Measurements from ENCODE around the gene TM9SF3.

TM9SF3 gene

DNA sequence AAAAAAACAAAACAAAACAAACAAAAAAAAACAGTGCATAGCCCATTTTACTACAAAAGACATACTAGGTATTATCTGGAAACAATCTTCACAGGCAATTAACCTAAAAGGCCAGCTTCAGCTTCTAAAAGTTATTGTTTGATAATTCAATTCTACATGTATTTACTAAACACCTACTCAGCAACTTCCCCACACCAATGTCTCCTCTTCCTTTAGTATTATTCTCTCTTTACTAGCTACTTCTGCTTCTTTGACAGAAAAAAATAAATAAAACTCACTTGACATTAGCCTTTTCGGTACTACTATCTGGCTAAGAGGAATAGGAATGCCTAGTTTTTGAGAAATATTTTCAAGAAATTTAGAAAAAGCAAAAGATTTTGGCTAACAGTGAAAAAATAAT, 2.8 kb downstream of the TM9SF3 start:
- H4K20me1 ChIP-seq (ENCODE audit: insufficient read depth, low read length) = no peaks in the 10 kb centered on the region
- H3K9me3 ChIP-seq (ENCODE audit: low read length) = no peaks in the 10 kb centered on the region
- H3K27me3 ChIP-seq (ENCODE audit: insufficient read depth, low read length) = no peaks in the 10 kb centered on the region
- peaks cover 38% of the 10 kb centered on the region for H3K4me1 ChIP-seq (ENCODE audit: insufficient read depth, low read length, severe bottlenecking)
- H3K4me2 ChIP-seq (ENCODE audit: low read length) = no peak overlapping the region
- no peak overlapping the region for H2AFZ ChIP-seq (ENCODE audit: low read length)
- no peaks in the 10 kb centered on the region for H3K36me3 ChIP-seq (ENCODE audit: insufficient read depth, low read length)
- H3K9me2 ChIP-seq (ENCODE audit: low read depth, low read length) = no peaks in the 10 kb centered on the region
- no peak for TF ChIP-seq EZH2 (IDR thresholded peaks at IDR 0.05; ENCODE audit: borderline replicate concordance, low read length)
- TF ChIP-seq, protein P1, sequence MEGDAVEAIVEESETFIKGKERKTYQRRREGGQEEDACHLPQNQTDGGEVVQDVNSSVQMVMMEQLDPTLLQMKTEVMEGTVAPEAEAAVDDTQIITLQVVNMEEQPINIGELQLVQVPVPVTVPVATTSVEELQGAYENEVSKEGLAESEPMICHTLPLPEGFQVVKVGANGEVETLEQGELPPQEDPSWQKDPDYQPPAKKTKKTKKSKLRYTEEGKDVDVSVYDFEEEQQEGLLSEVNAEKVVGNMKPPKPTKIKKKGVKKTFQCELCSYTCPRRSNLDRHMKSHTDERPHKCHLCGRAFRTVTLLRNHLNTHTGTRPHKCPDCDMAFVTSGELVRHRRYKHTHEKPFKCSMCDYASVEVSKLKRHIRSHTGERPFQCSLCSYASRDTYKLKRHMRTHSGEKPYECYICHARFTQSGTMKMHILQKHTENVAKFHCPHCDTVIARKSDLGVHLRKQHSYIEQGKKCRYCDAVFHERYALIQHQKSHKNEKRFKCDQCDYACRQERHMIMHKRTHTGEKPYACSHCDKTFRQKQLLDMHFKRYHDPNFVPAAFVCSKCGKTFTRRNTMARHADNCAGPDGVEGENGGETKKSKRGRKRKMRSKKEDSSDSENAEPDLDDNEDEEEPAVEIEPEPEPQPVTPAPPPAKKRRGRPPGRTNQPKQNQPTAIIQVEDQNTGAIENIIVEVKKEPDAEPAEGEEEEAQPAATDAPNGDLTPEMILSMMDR (IDR thresholded peaks at IDR 0.05; ENCODE audit: low read length) = no peak
- no peaks in the 10 kb centered on the region for H3F3A ChIP-seq (ENCODE audit: insufficient read depth, low read length)
- H3K79me2 ChIP-seq (ENCODE audit: insufficient read depth, low read length) = peaks cover 67% of the 10 kb centered on the region
- H3K9ac ChIP-seq (ENCODE audit: low read length) = no peak overlapping the region
- no peak overlapping the region for H3K27ac ChIP-seq (ENCODE audit: low read depth, low read length, poor library complexity, severe bottlenecking)
- H3K4me3 ChIP-seq (ENCODE audit: low read depth, low read length, poor library complexity, severe bottlenecking) = no peak overlapping the region

DNA sequence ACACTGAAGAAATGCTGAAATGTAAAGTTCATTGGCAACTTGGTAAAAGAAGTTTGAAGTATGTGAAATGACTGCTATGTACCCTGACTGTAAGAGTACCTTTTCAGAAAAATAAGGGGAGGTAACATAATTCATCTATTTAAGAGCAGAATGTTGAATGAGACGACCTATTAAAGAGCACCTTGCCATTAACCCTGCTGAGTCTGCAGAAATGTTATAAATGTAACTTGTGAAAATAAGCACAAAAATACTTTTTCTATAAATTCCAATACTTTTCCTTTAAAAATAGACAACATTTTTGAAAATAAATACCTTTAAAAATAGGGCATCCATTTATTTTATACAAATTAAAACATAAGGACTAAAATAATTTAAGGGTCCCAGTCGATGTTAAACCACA, 7.7 kb downstream of the TM9SF3 start:
- H3K9me2 ChIP-seq (ENCODE audit: low read depth, low read length) = no peaks in the 10 kb centered on the region
- no peak overlapping the region for H3K27ac ChIP-seq (ENCODE audit: low read depth, low read length, poor library complexity, severe bottlenecking)
- H2AFZ ChIP-seq (ENCODE audit: low read length) = no peak overlapping the region
- H3K79me2 ChIP-seq (ENCODE audit: insufficient read depth, low read length) = peaks cover 73% of the 10 kb centered on the region
- H3F3A ChIP-seq (ENCODE audit: insufficient read depth, low read length) = no peaks in the 10 kb centered on the region
- no peak overlapping the region for H3K4me2 ChIP-seq (ENCODE audit: low read length)
- H3K9me3 ChIP-seq (ENCODE audit: low read length) = no peaks in the 10 kb centered on the region
- TF ChIP-seq EZH2 (IDR thresholded peaks at IDR 0.05; ENCODE audit: borderline replicate concordance, low read length) = no peak
- TF ChIP-seq, protein P1 (IDR thresholded peaks at IDR 0.05; ENCODE audit: low read length) = no peak
- no peak overlapping the region for H3K4me3 ChIP-seq (ENCODE audit: low read depth, low read length, poor library complexity, severe bottlenecking)
- H4K20me1 ChIP-seq (ENCODE audit: insufficient read depth, low read length) = no peaks in the 10 kb centered on the region
- no peaks in the 10 kb centered on the region for H3K27me3 ChIP-seq (ENCODE audit: insufficient read depth, low read length)
- H3K36me3 ChIP-seq (ENCODE audit: insufficient read depth, low read length) = peaks cover 16% of the 10 kb centered on the region
- H3K4me1 ChIP-seq (ENCODE audit: insufficient read depth, low read length, severe bottlenecking) = peaks cover 12% of the 10 kb centered on the region
- H3K9ac ChIP-seq (ENCODE audit: low read length) = no peak overlapping the region

DNA sequence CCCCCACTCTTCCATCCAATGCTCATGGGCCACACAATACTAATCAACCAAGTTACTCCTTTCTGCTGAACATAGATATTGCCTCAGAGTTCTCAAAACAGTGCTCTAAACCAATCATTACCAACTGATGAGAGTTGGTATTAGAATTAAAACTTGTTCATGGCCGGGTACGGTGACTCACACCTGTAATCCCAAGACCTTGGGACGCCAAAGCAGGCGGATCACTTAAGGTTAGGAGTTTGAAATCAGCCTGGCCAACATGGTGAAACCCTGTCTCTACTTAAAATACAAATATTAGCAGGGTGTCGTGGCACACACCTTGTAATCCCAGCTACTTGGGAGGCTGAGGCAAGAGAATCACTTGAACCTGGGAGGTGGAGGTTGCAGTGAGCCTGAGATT, 8.2 kb downstream of the TM9SF3 start:
- peaks cover 16% of the 10 kb centered on the region for H3K36me3 ChIP-seq (ENCODE audit: insufficient read depth, low read length)
- H4K20me1 ChIP-seq (ENCODE audit: insufficient read depth, low read length) = no peaks in the 10 kb centered on the region
- H3K4me2 ChIP-seq (ENCODE audit: low read length) = no peak overlapping the region

More for the DNA sequence above, 8.2 kb downstream of the TM9SF3 start:
- H2AFZ ChIP-seq (ENCODE audit: low read length) = no peak overlapping the region
- peaks cover 12% of the 10 kb centered on the region for H3K4me1 ChIP-seq (ENCODE audit: insufficient read depth, low read length, severe bottlenecking)
- no peaks in the 10 kb centered on the region for H3F3A ChIP-seq (ENCODE audit: insufficient read depth, low read length)
- TF ChIP-seq, protein P1 (IDR thresholded peaks at IDR 0.05; ENCODE audit: low read length) = no peak
- no peak for TF ChIP-seq EZH2 (IDR thresholded peaks at IDR 0.05; ENCODE audit: borderline replicate concordance, low read length)
- no peak overlapping the region for H3K4me3 ChIP-seq (ENCODE audit: low read depth, low read length, poor library complexity, severe bottlenecking)
- H3K79me2 ChIP-seq (ENCODE audit: insufficient read depth, low read length) = peaks cover 69% of the 10 kb centered on the region
- H3K9me3 ChIP-seq (ENCODE audit: low read length) = no peaks in the 10 kb centered on the region
- H3K9me2 ChIP-seq (ENCODE audit: low read depth, low read length) = no peaks in the 10 kb centered on the region
- H3K27me3 ChIP-seq (ENCODE audit: insufficient read depth, low read length) = no peaks in the 10 kb centered on the region
- H3K9ac ChIP-seq (ENCODE audit: low read length) = no peak overlapping the region
- no peak overlapping the region for H3K27ac ChIP-seq (ENCODE audit: low read depth, low read length, poor library complexity, severe bottlenecking)
